Spleen (tissue), 7 donors: ENCODE data around the gene CACNB2.

ENCODE experiments used
- POLR2A ChIP-seq, 3 donors: fragments of 450-650 bp; IDR thresholded peaks; one replicate each; pipeline ENCODE4 v1.5.1; 2017; ENCODE audit warnings: antibody characterized with exemption in 3 of 3, mild to moderate bottlenecking in 1 of 3
- TF ChIP-seq, protein P1 (sequence below), 11 experiments: fragments of 200-600 bp in 7 of 11; fragments of 450-650 bp in 4 of 11; sonication (generic) in 4 of 11; IDR thresholded peaks in 8 of 11; conservative IDR thresholded peaks in 3 of 11; 1 replicate in 7 of 11; 2 replicates in 4 of 11; pipeline versions ENCODE4 v1.4.0 to v1.8.0; 2016 to 2021; ENCODE audit warnings: antibody characterized with exemption in 11 of 11, inconsistent platforms in 4 of 11, mild to moderate bottlenecking in 1 of 11
- donor health status: DM: no; HTN: no; CAD: no; lungs with moderate emphysema.
- donor health status: DM: no; HTN: no; CAD: no.
- donor health status: DM: no; HTN: no; CAD: no.

DNA sequence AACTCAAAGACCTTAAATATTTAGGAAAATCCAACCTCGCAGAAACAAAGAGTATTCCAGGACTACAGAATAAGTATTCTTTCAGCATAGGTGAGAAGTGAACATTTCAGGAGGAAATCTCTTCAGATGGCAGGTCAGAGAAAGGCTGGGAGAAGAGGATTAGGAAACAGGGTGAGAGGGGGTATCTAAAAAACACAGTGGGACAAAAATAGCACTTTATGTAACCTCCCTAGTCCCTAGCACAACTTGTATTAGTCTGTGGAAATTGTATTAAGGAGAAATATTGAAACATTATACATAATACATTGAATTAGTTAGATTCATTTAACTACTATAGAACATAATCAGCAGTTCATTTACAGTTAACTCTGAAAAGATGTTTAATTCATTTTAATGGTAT is 192.3 kb downstream of the CACNB2 start:
- TF ChIP-seq, protein P1, sequence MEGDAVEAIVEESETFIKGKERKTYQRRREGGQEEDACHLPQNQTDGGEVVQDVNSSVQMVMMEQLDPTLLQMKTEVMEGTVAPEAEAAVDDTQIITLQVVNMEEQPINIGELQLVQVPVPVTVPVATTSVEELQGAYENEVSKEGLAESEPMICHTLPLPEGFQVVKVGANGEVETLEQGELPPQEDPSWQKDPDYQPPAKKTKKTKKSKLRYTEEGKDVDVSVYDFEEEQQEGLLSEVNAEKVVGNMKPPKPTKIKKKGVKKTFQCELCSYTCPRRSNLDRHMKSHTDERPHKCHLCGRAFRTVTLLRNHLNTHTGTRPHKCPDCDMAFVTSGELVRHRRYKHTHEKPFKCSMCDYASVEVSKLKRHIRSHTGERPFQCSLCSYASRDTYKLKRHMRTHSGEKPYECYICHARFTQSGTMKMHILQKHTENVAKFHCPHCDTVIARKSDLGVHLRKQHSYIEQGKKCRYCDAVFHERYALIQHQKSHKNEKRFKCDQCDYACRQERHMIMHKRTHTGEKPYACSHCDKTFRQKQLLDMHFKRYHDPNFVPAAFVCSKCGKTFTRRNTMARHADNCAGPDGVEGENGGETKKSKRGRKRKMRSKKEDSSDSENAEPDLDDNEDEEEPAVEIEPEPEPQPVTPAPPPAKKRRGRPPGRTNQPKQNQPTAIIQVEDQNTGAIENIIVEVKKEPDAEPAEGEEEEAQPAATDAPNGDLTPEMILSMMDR (IDR thresholded peaks at IDR 0.05 in 8 of 11, conservative IDR thresholded peaks at IDR 0.05 in 3 of 11) = no peak
- TF ChIP-seq POLR2A (IDR thresholded peaks at IDR 0.05) = no peak
